IMR-90 (cell line): ENCODE measurements around the gene THRB. TPM values are rescaled to one million over a fixed set of nuclear protein-coding genes. Genes with fewer than 3 reads are reported as not detected.

Experiments
- ATAC-seq: fragments of 200-7000 bp; cut with Tn5 transposase; 2 replicates; pipeline ENCODE4 v1.9.1; 2020; ENCODE audit warnings: low read depth, mild to moderate bottlenecking, moderate library complexity
- BruUV-seq: library from RNA; stranded (reverse); fragments of 400-500 nt; replicated peaks from 2 replicates; lab custom pipeline; 2021; lab: Mats Ljungman, UMichigan
- CTCF ChIA-PET: fragments of 300-600 bp; formaldehyde crosslinking; extraction: SDS; loops from one replicate; lab custom pipeline; 2021; ENCODE audit warnings: antibody characterized with exemption; lab: Yijun Ruan, JAX
- POLR2A ChIA-PET: fragments of 300-600 bp; sonication (Branson Sonifier 250); formaldehyde crosslinking; loops from one replicate; lab custom pipeline; 2022; ENCODE audit warnings: antibody characterized with exemption; ENCODE audit not compliant: unreplicated experiment; lab: Charles Lee
- DNase-seq: peaks from one replicate; pipeline ENCODE4 v3.0.0; 2013
- H2AFZ ChIP-seq: replicated peaks from 2 replicates; pipeline ENCODE3; 2013; ENCODE audit warnings: low read length, mild to moderate bottlenecking; ENCODE audit not compliant: poor library complexity
- H2AK5ac ChIP-seq: 2 replicates; pipeline ENCODE4 v1.6.1; 2013; ENCODE audit warnings: low read depth, low read length, inconsistent platforms
- H2AK9ac ChIP-seq: replicated peaks from 2 replicates; pipeline ENCODE3; 2013; ENCODE audit warnings: mild to moderate bottlenecking, low read depth, low read length, moderate library complexity; ENCODE audit not compliant: poor library complexity
- H2BK120ac ChIP-seq: 2 replicates; pipeline ENCODE4 v1.6.1; 2013; ENCODE audit warnings: low read depth, low read length, inconsistent platforms
- H2BK15ac ChIP-seq: 3 replicates; pipeline ENCODE4 v1.6.1; 2013; ENCODE audit warnings: low read depth, low read length, inconsistent platforms
- H2BK20ac ChIP-seq: 2 replicates; pipeline ENCODE4 v1.6.1; 2013; ENCODE audit warnings: low read depth, mild to moderate bottlenecking, inconsistent platforms, low read length, moderate library complexity
- H2BK5ac ChIP-seq: 2 replicates; pipeline ENCODE4 v1.6.1; 2013; ENCODE audit warnings: mild to moderate bottlenecking, low read depth, low read length, inconsistent platforms; ENCODE audit not compliant: poor library complexity, severe bottlenecking
- H3K14ac ChIP-seq: replicated peaks from 2 replicates; pipeline ENCODE4 v1.6.1; 2013; ENCODE audit warnings: low read depth, low read length, inconsistent platforms
- H3K18ac ChIP-seq: 2 replicates; pipeline ENCODE4 v1.6.1; 2013; ENCODE audit warnings: low read depth, low read length, control low read depth
- H3K23ac ChIP-seq: 2 replicates; pipeline ENCODE4 v1.6.1; 2013; ENCODE audit warnings: low read depth, low read length, inconsistent platforms
- H3K27ac ChIP-seq: 2 replicates; pipeline ENCODE4 v1.5.1; 2013; ENCODE audit warnings: mild to moderate bottlenecking, control low read depth, low read length; ENCODE audit not compliant: insufficient read depth
- H3K27me3 ChIP-seq: 2 replicates; pipeline ENCODE4 v1.6.1; 2013; ENCODE audit warnings: low read length; ENCODE audit not compliant: control insufficient read depth, insufficient read depth
- H3K36me3 ChIP-seq: 2 replicates; pipeline ENCODE4 v1.6.1; 2013; ENCODE audit warnings: low read length, mixed read lengths; ENCODE audit not compliant: control insufficient read depth, insufficient read depth
- H3K4ac ChIP-seq: 2 replicates; pipeline ENCODE4 v1.6.1; 2013; ENCODE audit warnings: low read depth, low read length, inconsistent platforms
- H3K4me1 ChIP-seq: 2 replicates; pipeline ENCODE4 v1.6.1; 2013; ENCODE audit warnings: low read length, mixed read lengths; ENCODE audit not compliant: control insufficient read depth, insufficient read depth
- H3K4me2 ChIP-seq: 2 replicates; pipeline ENCODE4 v1.6.1; 2013; ENCODE audit warnings: low read depth, mild to moderate bottlenecking, control low read depth, low read length, moderate library complexity
- H3K4me3 ChIP-seq: 2 replicates; pipeline ENCODE4 v1.5.1; 2013; ENCODE audit warnings: low read depth, mild to moderate bottlenecking, control low read depth, low read length, moderate library complexity; ENCODE audit not compliant: insufficient read depth
- H3K56ac ChIP-seq: 2 replicates; pipeline ENCODE4 v1.6.1; 2013; ENCODE audit warnings: low read length, inconsistent platforms; ENCODE audit not compliant: insufficient read depth; ENCODE audit errors: extremely low read depth
- H3K79me1 ChIP-seq, 2 experiments: 2 replicates each; pipeline ENCODE4 v1.6.1; 2013; ENCODE audit warnings: low read length in 2 of 2, inconsistent platforms in 1 of 2, low read depth in 1 of 2
- H3K9ac ChIP-seq: 2 replicates; pipeline ENCODE4 v1.6.1; 2013; ENCODE audit warnings: low read depth, low read length, control low read depth
- H3K9me1 ChIP-seq: 2 replicates; pipeline ENCODE4 v1.6.1; 2013; ENCODE audit warnings: low read length, inconsistent platforms; ENCODE audit not compliant: insufficient read depth
- H3K9me3 ChIP-seq: 2 replicates; pipeline ENCODE4 v1.6.1; 2013; ENCODE audit warnings: low read length; ENCODE audit not compliant: control insufficient read depth, insufficient read depth
- H4K20me1 ChIP-seq: 2 replicates; pipeline ENCODE4 v1.6.1; 2013; ENCODE audit warnings: low read length, inconsistent platforms; ENCODE audit not compliant: insufficient read depth
- H4K5ac ChIP-seq: 2 replicates; pipeline ENCODE4 v1.6.1; 2013; ENCODE audit warnings: mild to moderate bottlenecking, low read depth, low read length, control low read depth
- H4K8ac ChIP-seq, 2 experiments: 2 replicates each; pipeline ENCODE4 v1.6.1; 2013; ENCODE audit warnings: low read depth in 2 of 2, low read length in 2 of 2, control low read depth in 1 of 2, inconsistent platforms in 1 of 2
- H4K91ac ChIP-seq: 2 replicates; pipeline ENCODE4 v1.6.1; 2013; ENCODE audit warnings: low read depth, low read length, inconsistent platforms; ENCODE audit not compliant: insufficient read depth
- BHLHE40 ChIP-seq: fragments of 150-350 bp; IDR thresholded peaks from 2 replicates; pipeline ENCODE4 v1.6.1; 2016; ENCODE audit warnings: mild to moderate bottlenecking, low read depth, low read length
- CEBPB ChIP-seq: IDR thresholded peaks from 2 replicates; pipeline ENCODE4 v1.6.1; 2012; ENCODE audit warnings: low read depth, low read length, improper control_type of control experiment
- CHD1 ChIP-seq: IDR thresholded peaks from 2 replicates; pipeline ENCODE4 v1.6.1; 2012; ENCODE audit warnings: low read depth, low read length, improper control_type of control experiment
- CTCF ChIP-seq: conservative IDR thresholded peaks from 2 replicates; pipeline ENCODE4 v1.5.1; 2012; ENCODE audit warnings: mild to moderate bottlenecking, low read depth, low read length, improper control_type of control experiment
- ELK1 ChIP-seq: fragments of 150-350 bp; IDR thresholded peaks from 2 replicates; pipeline ENCODE4 v1.6.1; 2016; ENCODE audit warnings: low read depth, mild to moderate bottlenecking, low read length, moderate library complexity, borderline replicate concordance
- FOS ChIP-seq: fragments of 150-350 bp; IDR thresholded peaks from 2 replicates; pipeline ENCODE4 v1.6.1; 2016; ENCODE audit warnings: low read depth, low read length
- MAZ ChIP-seq: IDR thresholded peaks from 2 replicates; pipeline ENCODE4 v1.6.1; 2012; ENCODE audit warnings: low read depth, mild to moderate bottlenecking, low read length, improper control_type of control experiment, moderate library complexity, borderline replicate concordance
- MXI1 ChIP-seq: IDR thresholded peaks from 2 replicates; pipeline ENCODE4 v1.6.1; 2012; ENCODE audit warnings: low read depth, mild to moderate bottlenecking, low read length, moderate library complexity, borderline replicate concordance
- NFE2L2 ChIP-seq: fragments of 150-350 bp; IDR thresholded peaks from 2 replicates; pipeline ENCODE4 v1.6.1; 2016; ENCODE audit warnings: low read depth, mild to moderate bottlenecking, low read length
- RAD21 ChIP-seq: IDR thresholded peaks from 2 replicates; pipeline ENCODE4 v1.6.1; 2012; ENCODE audit warnings: low read length, improper control_type of control experiment
- RCOR1 ChIP-seq: IDR thresholded peaks from 2 replicates; pipeline ENCODE4 v1.6.1; 2012; ENCODE audit warnings: mild to moderate bottlenecking, low read length, improper control_type of control experiment; ENCODE audit not compliant: insufficient replicate concordance
- RFX5 ChIP-seq: IDR thresholded peaks from 2 replicates; pipeline ENCODE4 v1.8.0; 2012; ENCODE audit warnings: low read depth, mild to moderate bottlenecking, low read length, moderate library complexity
- USF2 ChIP-seq: fragments of 150-350 bp; IDR thresholded peaks from 2 replicates; pipeline ENCODE4 v1.6.1; 2017; ENCODE audit warnings: mild to moderate bottlenecking, antibody characterized with exemption, low read length, low read depth
- WGBS, 2 experiments: methylation state at CpG; one replicate each; pipeline versions ENCODE4 v1.1.5 to v1.1.7; 2013; ENCODE audit warnings: missing lambda C conversion rate in 2 of 2; ENCODE audit not compliant: insufficient read length in 1 of 2; ENCODE audit errors: extremely low coverage in 2 of 2; 5-methylcytosine and 5-hydroxymethylcytosine counted together
- dilution Hi-C: fragments of 300-500 bp; cut with HindIII; formaldehyde crosslinking; loops from one replicate; pipeline ENCODE4 v1.14.3; 2018; ENCODE audit warnings: low sequenced_read_pairs; ENCODE audit not compliant: unreplicated experiment
- in situ Hi-C: fragments of 300-500 bp; cut with MboI; formaldehyde crosslinking; loops from 3 replicates; pipeline ENCODE4 v1.14.3; 2019; ENCODE audit warnings: low sequenced_read_pairs, inconsistent platforms, mixed read lengths
- intact Hi-C: fragments of 100-400 bp; cut with micrococcal nuclease; formaldehyde crosslinking; loops from 2 replicates; pipeline ENCODE4 v1.10.0; 2022
- polyA plus RNA-seq, 3 experiments: library from polyadenylated mRNA; depleted of rRNA; stranded (reverse); fragments of >200 nt; gene quantifications; 2 replicates each; pipeline ENCODE4 v1.2.3, GENCODE V29; 2012; ENCODE audit warnings: low replicate concordance in 1 of 3
- total RNA-seq: library from RNA; depleted of rRNA; stranded (reverse); fragments of >200 nt; gene quantifications from 2 replicates; pipeline ENCODE4 v1.2.3, GENCODE V29; 2012

Gene THRB
- total and polyA plus RNA-seq, 2 of the 4 experiments (the other 2 are of a cell fraction), result under 0.01 TPM; not detected in 1

- Histone ChIP-seq H4K91ac (no peak overlapping the region), H3K14ac (no peak overlapping the region), H3K23ac (no peak overlapping the region), H3K9me3 (no peaks in the 10 kb centered on the region), H3K36me3 (no peaks in the 10 kb centered on the region), H2BK15ac (no peak overlapping the region), H3K18ac (no peak overlapping the region), H3K4me2 (no peak overlapping the region), H4K8ac (no peak overlapping the region), H4K5ac (no peak overlapping the region), H3K9ac (no peak overlapping the region), H3K9me1 (no peaks in the 10 kb centered on the region), H3K4me3 (no peak overlapping the region), H2BK20ac (no peak overlapping the region), H2AFZ (no peak overlapping the region), H3K27me3 (no peaks in the 10 kb centered on the region), H2AK5ac (no peak overlapping the region), H3K79me1 (no peaks in the 10 kb centered on the region), H3K4me1 (no peaks in the 10 kb centered on the region; the same call in 1 of the 2 replicates), H3K56ac (no peak overlapping the region), H4K20me1 (no peaks in the 10 kb centered on the region), H2BK120ac (no peak overlapping the region), H2BK5ac (no peak overlapping the region), H3K27ac (no peak overlapping the region), H3K4ac (no peak overlapping the region), H2AK9ac (no peak overlapping the region)
- in situ Hi-C loops, result no loop called here
- dilution Hi-C loops, result no loop called here
- TF ChIP-seq RAD21, result no peak
- TF ChIP-seq ELK1, result no peak
- no peak for TF ChIP-seq MXI1
- no peak for TF ChIP-seq RCOR1
- no peak for TF ChIP-seq RFX5
- no peak for TF ChIP-seq MAZ
- no peak for TF ChIP-seq CTCF
- TF ChIP-seq USF2, result no peak
- no peak for TF ChIP-seq FOS
- no peak for TF ChIP-seq BHLHE40
- no peak for TF ChIP-seq CEBPB
- no peak for TF ChIP-seq NFE2L2
- no peak for TF ChIP-seq CHD1
- ChIA-PET POLR2A (no interaction called here), CTCF (no interaction called here)
- ATAC-seq (no peak), DNase-seq (no peak)
- intact Hi-C loops, result no loop called here
- BruUV-seq, result no TSS peak
- 86% methylated on average over 1 of the region's 3 CpGs; no CpG with 5 or more reads in 1 of the 2 experiments for WGBS, 2 experiments
Observed at GRCh38 chr3:24367216-24367615, 127.4 kb downstream of the THRB start.
